Measurements from ENCODE around the gene PLAU. TPM values are rescaled to one million over a fixed set of nuclear protein-coding genes. Genes with fewer than 3 reads are reported as not detected.

Gene PLAU
- total RNA-seq, 1 donor from 2014 or later: 0.59 TPM

DNA sequence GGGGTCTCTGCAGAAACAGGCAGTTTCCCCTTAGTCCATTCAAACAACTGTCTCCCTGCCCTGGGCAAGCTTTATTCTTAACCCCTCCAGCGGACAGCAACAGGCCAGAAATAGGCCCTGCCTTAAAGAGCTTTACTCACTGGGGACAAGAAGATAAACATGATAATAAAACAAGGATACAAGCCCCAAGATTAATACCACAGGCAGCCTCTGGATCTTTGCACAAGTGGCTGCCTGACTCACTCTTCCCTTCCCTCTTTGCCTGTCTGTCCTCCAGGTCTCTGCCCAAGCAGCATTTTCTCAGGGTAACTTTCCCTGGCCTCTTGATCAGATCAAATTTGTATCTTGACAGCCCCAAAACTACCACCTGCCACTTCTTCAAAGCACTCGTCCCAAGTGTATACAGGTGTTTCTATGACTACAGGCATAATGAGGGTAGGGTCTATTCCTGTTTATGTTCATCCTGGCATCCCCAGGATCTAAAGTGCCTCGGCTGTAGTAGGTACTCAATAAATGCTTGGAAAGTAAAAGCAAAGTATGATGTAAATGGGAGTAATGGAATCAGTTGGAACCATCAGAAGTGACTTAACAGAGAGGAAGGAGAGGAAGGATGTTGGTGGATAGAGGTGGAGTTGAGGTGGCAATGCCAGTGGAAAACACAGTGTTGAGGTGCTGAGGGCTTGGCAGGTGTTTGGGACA is 29.6 kb upstream of the PLAU start:
- H3K4me3 Mint-ChIP-seq (ENCODE audit: unreplicated experiment): no peak overlapping the region
- H3K27me3 Mint-ChIP-seq (ENCODE audit: unreplicated experiment): peaks cover 2% of the 10 kb centered on the region
- H3K27ac Mint-ChIP-seq (ENCODE audit: unreplicated experiment): no peak overlapping the region
- H3K4me1 Mint-ChIP-seq (ENCODE audit: low read depth, unreplicated experiment): no peaks in the 10 kb centered on the region
- H3K9me3 Mint-ChIP-seq (ENCODE audit: unreplicated experiment): no peaks in the 10 kb centered on the region
- DNase-seq: no peak
- TF ChIP-seq, protein P1, sequence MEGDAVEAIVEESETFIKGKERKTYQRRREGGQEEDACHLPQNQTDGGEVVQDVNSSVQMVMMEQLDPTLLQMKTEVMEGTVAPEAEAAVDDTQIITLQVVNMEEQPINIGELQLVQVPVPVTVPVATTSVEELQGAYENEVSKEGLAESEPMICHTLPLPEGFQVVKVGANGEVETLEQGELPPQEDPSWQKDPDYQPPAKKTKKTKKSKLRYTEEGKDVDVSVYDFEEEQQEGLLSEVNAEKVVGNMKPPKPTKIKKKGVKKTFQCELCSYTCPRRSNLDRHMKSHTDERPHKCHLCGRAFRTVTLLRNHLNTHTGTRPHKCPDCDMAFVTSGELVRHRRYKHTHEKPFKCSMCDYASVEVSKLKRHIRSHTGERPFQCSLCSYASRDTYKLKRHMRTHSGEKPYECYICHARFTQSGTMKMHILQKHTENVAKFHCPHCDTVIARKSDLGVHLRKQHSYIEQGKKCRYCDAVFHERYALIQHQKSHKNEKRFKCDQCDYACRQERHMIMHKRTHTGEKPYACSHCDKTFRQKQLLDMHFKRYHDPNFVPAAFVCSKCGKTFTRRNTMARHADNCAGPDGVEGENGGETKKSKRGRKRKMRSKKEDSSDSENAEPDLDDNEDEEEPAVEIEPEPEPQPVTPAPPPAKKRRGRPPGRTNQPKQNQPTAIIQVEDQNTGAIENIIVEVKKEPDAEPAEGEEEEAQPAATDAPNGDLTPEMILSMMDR (IDR thresholded peaks at IDR 0.05; ENCODE audit: partially characterized antibody, unreplicated experiment): no peak
- no peaks in the 10 kb centered on the region for H3K36me3 Mint-ChIP-seq (ENCODE audit: unreplicated experiment)

DNA sequence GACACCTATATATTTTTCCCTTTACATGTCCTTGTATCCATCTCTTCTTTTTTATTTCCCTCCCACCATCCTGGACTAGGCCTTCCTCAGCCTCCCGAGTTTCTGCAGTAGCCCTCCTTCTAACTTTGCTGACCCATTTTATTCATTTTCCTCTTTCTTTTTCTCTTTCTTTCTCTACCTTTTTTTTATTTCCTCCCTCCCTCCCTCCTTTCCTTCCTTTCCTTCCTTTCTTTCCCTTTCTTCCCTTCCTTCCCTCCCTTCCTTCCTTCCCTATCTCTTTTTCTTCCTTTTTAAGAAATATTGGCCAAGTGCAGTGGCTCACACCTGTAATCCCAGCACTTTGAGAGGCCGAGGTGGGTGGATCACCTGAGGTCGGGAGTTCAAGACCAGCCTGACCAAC is 26.9 kb upstream of the PLAU start:
- Mint-ChIP-seq H3K4me3 (ENCODE audit: unreplicated experiment) (no peak overlapping the region), H3K27me3 (ENCODE audit: unreplicated experiment) (peaks cover 2% of the 10 kb centered on the region), H3K4me1 (ENCODE audit: low read depth, unreplicated experiment) (no peaks in the 10 kb centered on the region), H3K9me3 (ENCODE audit: unreplicated experiment) (no peaks in the 10 kb centered on the region), H3K27ac (ENCODE audit: unreplicated experiment) (no peak overlapping the region), H3K36me3 (ENCODE audit: unreplicated experiment) (no peaks in the 10 kb centered on the region)
- TF ChIP-seq, protein P1 (IDR thresholded peaks at IDR 0.05; ENCODE audit: partially characterized antibody, unreplicated experiment): no peak
- DNase-seq: no peak

DNA sequence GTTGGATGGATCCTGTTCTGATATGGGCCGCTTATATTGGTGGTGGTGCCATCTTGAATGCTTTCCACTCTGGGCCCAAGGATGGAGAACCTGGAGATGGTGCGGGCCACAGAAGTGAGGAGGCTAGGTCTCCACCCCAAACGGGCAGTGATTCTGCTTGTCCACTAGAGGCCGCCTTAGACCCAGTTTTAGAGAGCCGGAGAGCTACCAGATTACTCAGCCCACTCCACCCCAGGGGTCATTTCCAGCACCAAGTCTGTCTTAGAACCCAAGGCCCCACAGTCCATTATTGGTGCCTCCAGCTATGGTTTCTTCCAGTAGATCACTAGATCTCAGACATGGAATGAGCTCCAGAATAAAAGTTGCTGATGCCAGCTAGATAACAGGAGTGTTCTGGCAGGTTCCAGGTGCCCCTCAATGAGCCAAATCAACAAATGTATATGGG is 24.8 kb upstream of the PLAU start:
- Mint-ChIP-seq H3K36me3 (ENCODE audit: unreplicated experiment) (no peaks in the 10 kb centered on the region), H3K27ac (ENCODE audit: unreplicated experiment) (no peak overlapping the region), H3K9me3 (ENCODE audit: unreplicated experiment) (peaks cover 2% of the 10 kb centered on the region), H3K27me3 (ENCODE audit: unreplicated experiment) (peaks cover 2% of the 10 kb centered on the region), H3K4me3 (ENCODE audit: unreplicated experiment) (no peak overlapping the region), H3K4me1 (ENCODE audit: low read depth, unreplicated experiment) (no peaks in the 10 kb centered on the region)
- TF ChIP-seq, protein P1 (IDR thresholded peaks at IDR 0.05; ENCODE audit: partially characterized antibody, unreplicated experiment): peak; percentile 80
- DNase-seq: peak; percentile 70

DNA sequence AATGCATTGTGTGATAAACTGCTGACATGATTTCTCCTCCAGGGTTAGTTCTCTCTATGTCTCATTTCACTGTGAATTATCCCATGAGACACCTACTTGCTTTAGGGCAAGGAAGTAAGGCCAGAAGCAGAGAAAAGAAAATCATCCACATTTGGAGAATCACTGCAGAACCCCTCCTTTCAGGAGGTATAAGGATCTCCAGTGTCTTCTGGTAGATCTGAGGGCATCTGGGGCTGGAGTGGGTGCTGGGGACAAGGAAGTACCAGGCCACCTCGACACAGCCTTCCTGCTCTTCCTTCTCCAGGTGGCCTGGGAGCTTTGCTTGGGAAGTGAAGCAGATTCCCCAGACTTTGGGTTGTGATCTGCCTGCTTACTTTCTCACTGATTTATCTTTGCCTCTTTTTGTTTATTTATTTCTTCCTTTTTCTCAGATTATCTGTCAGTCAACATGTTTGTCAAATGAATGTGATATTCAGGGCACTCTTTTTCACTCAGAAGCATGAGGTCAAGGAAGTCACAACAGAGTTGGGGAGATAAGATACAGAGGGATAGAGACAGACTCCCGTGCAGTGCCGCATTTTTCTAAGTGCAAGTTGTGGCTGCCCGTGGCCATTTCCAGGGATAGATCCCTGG is 24.2 kb upstream of the PLAU start:
- H3K27me3 Mint-ChIP-seq (ENCODE audit: unreplicated experiment): peaks cover 2% of the 10 kb centered on the region
- H3K36me3 Mint-ChIP-seq (ENCODE audit: unreplicated experiment): no peaks in the 10 kb centered on the region
- DNase-seq: no peak
- no peak overlapping the region for H3K27ac Mint-ChIP-seq (ENCODE audit: unreplicated experiment)
- H3K9me3 Mint-ChIP-seq (ENCODE audit: unreplicated experiment): peaks cover 2% of the 10 kb centered on the region
- no peak overlapping the region for H3K4me3 Mint-ChIP-seq (ENCODE audit: unreplicated experiment)
- no peaks in the 10 kb centered on the region for H3K4me1 Mint-ChIP-seq (ENCODE audit: low read depth, unreplicated experiment)
- TF ChIP-seq, protein P1 (IDR thresholded peaks at IDR 0.05; ENCODE audit: partially characterized antibody, unreplicated experiment): no peak

All from glutamatergic neuron (in vitro differentiated cells).